Measurements from ENCODE around the gene CABS1. TPM values are rescaled to one million over a fixed set of nuclear protein-coding genes. Genes with fewer than 3 reads are reported as not detected.

The CABS1 gene
- total and polyA plus RNA-seq, 10 of the 15 experiments (the other 5 are each of a cell fraction or from before 2014, with no cell fraction given) = not detected

- no peak for TF ChIP-seq ZBTB40 (IDR thresholded peaks at IDR 0.05; ENCODE audit: borderline replicate concordance)
- no peak for TF ChIP-seq TARDBP (IDR thresholded peaks at IDR 0.05; ENCODE audit: borderline replicate concordance)
- TF ChIP-seq WRNIP1 (IDR thresholded peaks at IDR 0.05; ENCODE audit: borderline replicate concordance, low read depth, low read length) = no peak
- TF ChIP-seq NFYB (IDR thresholded peaks at IDR 0.05; ENCODE audit: insufficient read depth, low read depth, low read length) = no peak
Measured at GRCh38 chr4:70334681-70335080, at the start of gene CABS1 (continued).

GRCh38 chr4:70288651-70289050 lies 46.1 kb upstream of the CABS1 start:
- in situ Hi-C loops (cut with MboI) (no loop called here), intact Hi-C loops (cut with micrococcal nuclease; ENCODE audit: unreplicated experiment) (no loop called here)
- Histone ChIP-seq H3K27ac (ENCODE audit: control insufficient read depth, insufficient read depth) (no peak overlapping the region), H3K79me2 (ENCODE audit: control insufficient read depth, insufficient read depth, low read length) (no peaks in the 10 kb centered on the region), H3K4me1 (ENCODE audit: control insufficient read depth, insufficient read depth, low read length) (no peaks in the 10 kb centered on the region), H3K27me3 (replicated peaks in 1 of 2; ENCODE audit: control insufficient read depth in 2 of 2, insufficient read depth in 2 of 2, low read length in 1 of 2) (no peaks in the 10 kb centered on the region), H3K4me3 (no peak overlapping the region), H4K20me1 (ENCODE audit: control insufficient read depth, insufficient read depth) (no peaks in the 10 kb centered on the region), H3K9ac (ENCODE audit: control insufficient read depth, insufficient read depth, low read length) (no peak overlapping the region), H3K9me3 (replicated peaks; ENCODE audit: control insufficient read depth, insufficient read depth, low read length) (no peaks in the 10 kb centered on the region), H3K36me3 (ENCODE audit: control insufficient read depth in 2 of 2, insufficient read depth in 2 of 2, low read length in 1 of 2) (no peaks in the 10 kb centered on the region), H2AFZ (ENCODE audit: control insufficient read depth, low read depth, low read length) (no peak overlapping the region), H3K4me2 (ENCODE audit: control insufficient read depth, insufficient read depth) (no peak overlapping the region)
- TF ChIP-seq CEBPB (IDR thresholded peaks at IDR 0.05; ENCODE audit: borderline replicate concordance in 1 of 2, low read depth in 2 of 2, low read length in 2 of 2) (no peak), SMC3 (IDR thresholded peaks at IDR 0.05; ENCODE audit: borderline replicate concordance, low read length) (no peak)
- RAD21 ChIA-PET (ENCODE audit: unreplicated experiment) = no interaction called here
- WGBS (ENCODE audit: insufficient coverage, insufficient replicate concordance, low lambda C conversion rate, missing lambda C conversion rate) = 38% methylated on average over 1 of the region's 1 CpG
- FAIRE-seq = no peak
- CTCF ChIA-PET = interaction anchor here (0.9 kb wide), 1 partner anchor 18 kb away, joined by 4 read pairs; no protein-coding TSS in a partner anchor
- no TSS peak for BruUV-seq (replicated peaks)
- no peak for DNase-seq (ENCODE audit: low read depth, low spot score)
- POLR2A ChIA-PET = no interaction called here
- SMC1A ChIA-PET (ENCODE audit: uncharacterized antibody, unreplicated experiment) = interaction anchor here (0.9 kb wide), 1 partner anchor 25 kb away, joined by 6 read pairs; no protein-coding TSS in a partner anchor
- ATAC-seq = no peak
